G401.6 (cell line): ENCODE data around the gene KCTD7.
A peak's percentile ranks its signal among the peaks of the same experiment; 100 is the strongest.
"Not testable (repeated sequence)": the region's sequence is repeated elsewhere in the genome, so short reads cannot be mapped to it uniquely, and the experiment has no call there.

Experiments
- FAIRE-seq: peaks from 2 replicates; lab custom pipeline; 2012; peaks lifted over from hg19 to GRCh38; lab: Jason Lieb, UNC

KCTD7 gene

DNA sequence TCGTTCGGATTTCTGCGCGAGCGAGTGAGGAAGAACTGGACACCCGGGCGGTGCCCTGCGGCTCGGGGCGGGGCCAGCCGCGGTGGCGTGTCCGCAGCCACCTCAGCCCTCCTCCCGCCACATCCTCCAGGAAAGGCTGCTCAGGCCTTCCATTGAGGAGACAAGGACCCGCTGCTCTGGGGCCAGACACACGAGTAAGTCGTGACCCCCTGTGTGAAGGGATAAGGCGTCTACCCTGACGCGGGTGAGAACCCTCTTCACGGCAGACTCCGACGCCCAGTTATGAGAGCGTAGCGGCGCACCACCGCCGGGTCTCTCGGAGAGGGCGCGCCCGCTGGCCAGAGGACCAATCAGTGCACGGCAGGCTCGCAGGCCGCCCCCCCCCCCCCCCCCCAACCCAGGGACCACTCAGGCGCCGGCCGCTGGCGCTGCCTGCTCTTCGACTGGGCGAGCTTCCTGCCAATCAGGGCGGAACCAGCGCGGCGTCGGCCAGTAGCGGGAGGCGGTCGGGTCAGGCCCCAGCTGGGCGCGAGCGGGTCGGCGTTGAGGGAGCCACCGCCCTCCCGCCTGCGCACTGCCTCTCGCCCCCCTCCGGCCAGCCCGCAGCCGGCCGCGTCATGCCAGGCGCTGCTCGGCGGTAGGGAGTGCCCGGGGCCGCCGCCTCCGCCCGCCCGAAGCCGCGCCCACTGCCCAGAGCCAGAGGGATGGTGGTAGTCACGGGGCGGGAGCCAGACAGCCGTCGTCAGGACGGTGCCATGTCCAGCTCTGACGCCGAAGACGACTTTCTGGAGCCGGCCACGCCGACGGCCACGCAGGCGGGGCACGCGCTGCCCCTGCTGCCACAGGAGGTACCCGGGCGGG is at the start of gene KCTD7:
Gene KCTD7 (plus strand): TSS at position 521 of the 861 bp plus-strand sequence. CDS start 184 bp downstream, at position 705.
- no peak for FAIRE-seq

DNA sequence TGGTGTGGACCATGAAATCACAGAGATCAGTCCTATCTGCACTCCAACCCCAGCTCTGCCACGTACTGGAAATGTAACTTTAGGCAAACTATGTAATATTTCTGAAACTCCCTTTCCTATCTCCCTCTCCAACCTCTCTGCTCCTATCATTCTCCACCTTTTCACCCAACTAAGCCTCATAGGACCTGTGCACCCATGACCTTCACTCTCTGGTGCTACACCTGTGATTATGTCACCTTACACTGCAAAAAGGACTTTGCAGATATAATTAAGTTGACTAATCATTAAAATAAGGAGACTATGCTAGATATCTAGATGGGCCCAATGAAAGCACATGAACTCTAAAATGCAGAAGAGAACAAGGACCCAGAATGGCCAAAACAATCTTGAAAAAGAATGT is 48.3 kb upstream of the KCTD7 start:
- not testable (repeated sequence) for FAIRE-seq

DNA sequence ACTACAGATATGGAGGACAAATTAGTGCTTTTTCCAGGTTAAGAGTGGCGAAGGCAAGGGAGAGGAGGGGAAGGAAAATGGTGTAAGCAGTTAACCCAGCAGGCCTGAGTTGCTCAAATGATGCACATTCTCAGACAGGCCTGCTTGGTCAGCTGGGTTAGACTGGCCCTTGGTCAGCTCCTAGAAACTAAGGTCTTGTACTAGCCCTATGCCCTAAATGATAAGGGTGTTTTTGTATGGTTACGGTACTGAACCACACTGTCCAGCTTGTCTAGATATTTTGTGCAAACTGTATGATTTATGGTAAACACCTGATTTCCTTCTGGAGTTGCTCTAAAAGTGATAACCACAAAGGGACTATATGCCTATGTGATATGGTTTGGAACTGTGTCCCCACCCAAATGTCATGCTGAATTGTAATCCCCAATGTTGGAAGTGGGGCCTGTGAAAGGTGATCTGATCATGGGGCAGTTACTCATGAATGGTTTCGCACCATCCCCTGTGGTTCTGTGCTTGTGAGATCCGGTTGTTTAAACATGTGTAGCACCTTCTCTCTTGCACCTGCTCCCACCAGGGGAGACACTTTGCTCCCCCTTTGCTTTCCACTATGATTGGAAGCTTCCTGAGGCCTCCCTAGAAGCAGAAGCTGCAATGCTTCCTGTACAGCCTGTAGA is 45.7 kb upstream of the KCTD7 start:
- not testable (repeated sequence) for FAIRE-seq

DNA sequence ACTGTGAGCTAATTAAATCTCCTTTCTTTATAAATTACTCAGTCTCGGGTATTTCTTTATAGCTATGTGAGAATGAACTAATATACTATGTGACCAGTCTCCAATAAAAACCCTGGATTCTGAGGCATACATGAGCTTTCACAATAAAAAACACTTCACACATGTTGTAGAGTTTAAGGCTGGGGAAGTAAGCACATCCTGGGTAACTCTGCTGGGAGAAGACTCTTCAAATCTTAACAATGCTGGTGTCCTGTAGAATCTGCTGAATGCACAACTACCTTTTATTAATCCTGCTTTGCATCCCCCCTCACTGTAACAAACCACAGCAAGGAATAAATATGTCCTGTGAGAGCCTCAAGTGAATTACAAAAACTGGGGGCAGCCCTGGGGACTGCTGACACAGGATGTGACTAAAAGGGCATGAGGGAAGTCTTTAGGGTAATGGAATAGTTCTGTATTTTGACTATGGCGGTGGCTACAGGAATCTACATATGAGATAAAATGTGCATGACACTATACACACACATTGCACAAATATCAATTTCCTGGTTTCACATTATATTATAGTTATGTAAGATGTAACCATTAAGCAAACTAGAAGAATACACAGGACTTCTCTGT is 45.1 kb upstream of the KCTD7 start:
- FAIRE-seq, result no peak

DNA sequence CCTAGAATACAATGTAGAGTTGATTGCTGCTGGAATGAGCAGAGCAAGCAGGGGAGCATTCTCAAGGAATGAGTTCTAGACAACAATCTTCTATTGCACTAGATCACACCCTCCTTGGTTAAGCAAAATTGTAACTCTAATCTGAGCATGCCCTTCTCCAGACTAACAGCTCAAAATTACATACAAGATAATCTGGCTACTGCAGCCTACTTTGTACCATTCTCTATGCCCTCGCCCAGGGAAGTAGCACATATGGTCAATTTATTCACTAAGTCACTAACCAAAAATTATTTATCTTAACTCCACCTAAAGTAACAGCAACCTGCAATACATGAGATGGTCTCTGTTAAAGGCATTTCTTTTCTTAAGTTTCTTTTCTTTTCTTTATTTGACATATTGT is 42.5 kb upstream of the KCTD7 start:
- FAIRE-seq, result no peak

DNA sequence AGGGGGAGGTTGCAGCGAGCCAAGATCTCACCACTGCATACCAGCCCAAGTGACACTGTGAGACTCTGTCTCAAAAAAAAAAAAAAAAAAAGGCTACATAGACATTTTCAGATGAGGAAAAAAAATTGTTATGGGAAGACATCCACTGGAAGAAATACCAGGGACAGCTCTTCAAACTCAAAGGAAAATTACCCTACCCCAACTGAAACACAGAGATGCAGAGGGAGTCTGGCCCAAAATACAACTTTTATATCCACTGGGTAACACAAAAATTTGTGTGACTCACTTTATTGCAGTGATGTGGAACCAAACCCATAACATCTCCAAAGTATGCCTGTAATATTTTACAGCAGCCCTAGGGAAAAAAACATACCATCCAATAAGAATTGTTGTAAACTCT is 40.5 kb upstream of the KCTD7 start:
- FAIRE-seq, result not testable (repeated sequence)

DNA sequence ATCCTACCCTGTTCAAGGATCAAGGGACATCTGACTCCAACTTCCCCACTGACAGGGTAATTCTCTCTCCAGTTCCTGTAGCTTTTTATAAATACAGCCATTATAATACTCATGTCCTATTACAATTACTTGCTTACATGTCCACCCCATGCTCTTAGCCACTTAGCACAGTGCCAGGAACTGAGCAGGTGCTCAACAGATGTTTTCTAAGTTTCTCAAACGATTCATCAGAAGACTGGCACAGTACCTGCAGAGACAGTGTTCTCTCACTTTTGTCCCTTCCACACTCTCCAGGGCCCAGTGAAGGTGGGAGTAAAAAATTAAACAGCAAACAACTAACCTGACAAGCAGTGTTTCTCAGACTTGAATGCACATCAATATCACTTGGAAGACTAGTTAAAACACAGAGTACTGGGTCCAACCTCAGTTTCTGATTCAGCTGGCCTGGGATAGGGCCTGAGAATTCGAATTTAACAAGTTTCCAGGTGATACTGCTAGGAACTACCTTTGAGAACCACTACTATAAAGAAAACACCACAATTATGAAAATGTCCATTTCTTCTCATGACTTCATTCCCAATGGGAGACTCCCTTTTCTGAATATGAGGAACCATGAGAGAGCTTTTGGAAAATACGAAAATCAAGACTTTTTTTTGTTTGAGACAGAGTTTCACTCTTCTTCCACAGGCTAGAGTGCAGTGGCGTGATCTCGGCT is 39.7 kb upstream of the KCTD7 start:
- not testable (repeated sequence) for FAIRE-seq

DNA sequence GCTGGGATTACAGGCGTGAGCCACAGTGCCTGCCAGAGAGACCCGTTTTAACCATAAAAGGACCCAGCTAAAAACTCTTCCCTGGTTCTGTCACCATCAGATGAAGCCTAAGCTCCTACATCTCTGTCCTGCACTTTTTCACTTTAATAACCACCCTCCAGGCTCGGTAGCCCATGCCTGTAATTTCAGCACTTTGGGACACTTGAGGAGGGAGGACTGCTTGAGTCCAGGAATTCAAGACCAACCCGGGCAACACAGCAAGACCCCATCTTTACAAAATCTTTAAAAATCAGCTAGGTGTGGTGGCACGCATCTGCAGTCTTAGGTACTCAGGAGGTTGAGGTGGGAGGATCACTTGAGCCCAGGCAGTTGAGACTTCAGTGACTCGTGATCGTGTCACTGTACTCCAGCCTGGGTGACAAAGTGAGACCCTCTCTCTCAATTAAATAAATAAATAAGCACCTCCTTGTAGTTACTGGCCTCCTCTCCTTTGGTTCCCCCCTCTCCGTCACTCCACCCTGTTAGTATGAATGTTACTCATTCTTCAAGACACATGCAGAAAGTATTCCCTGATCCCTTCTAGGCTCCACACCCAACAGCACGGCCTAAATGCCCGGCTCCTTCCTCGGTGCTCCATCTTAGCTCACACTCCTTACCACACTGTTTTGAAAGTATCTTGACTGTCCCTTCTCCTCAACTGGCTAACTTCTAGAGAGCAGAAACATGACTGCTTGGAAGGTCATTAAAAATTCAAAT is 38.2 kb upstream of the KCTD7 start:
- FAIRE-seq, result not testable (repeated sequence)

DNA sequence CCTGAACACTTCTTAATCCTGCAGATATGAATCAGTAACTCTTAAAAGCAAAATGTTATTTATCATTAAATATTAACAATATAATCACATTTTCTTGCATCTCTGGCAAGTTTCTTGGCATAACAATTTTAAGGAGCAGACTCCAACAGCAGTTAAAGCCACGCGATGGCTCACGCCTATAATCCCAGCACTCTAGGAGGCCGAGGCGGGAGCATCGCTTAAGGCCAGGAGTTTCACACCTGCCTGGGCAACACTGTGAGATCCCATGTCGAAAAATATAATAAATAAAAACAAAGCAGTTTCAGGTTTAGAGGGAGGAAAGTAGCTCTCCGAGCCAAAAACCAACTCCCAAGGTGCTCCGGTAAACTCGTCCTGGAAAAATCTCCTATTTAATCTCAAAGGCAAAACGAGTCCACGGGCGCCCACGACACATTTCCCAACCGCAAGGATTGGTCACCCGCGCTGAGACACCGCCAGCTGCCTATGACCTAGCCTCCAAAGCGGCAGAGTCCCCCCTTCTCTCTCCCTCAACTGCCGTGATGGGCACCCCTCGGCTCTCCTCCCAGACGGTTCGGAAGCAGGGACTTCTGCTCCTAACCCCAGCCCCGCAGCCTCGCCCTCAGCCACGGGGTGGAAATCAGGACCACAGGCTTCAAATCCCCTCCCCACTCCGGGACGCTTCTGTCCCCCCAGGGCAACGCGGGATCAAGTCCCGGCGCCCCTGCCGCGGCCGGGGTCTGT is 37.5 kb upstream of the KCTD7 start:
- FAIRE-seq, result not testable (repeated sequence)

DNA sequence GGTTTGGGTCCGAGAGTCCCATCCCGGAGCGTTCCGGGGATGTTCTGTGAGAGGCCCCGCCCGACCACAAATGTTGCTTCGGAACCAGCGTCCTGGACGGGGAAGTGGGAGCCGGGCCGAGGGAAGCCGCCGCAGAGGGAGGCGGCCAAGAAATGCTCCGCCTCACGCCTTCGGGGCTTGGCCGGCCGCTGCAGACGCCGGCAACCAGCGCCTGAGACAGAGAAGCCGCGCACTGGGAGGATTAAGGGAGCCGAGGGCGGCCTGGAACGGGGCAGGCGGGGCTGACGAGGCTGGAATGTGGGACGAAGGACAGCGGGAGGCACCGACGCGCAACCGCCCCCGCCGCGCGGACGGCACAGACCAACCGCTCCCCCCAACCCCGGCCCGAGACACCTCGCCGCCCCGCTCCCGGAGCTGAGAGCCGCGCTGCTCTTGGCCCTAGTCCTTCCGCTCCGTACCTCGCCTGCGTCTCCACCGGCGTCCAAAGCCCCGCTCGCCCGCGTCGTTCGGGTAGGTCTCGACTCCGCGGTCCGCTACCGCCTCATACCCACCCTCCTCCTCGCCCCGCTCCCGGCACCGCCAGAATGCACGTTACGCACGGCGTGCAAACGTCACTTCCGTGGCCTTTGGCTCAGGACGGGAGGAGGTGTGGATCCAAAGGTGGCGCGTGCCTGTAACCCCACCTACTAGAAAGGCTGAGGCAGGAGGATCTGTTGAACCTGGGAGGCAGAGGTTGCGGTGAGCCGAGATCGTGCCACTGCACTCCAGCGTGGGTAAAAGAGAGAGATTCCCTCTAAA is 36.7 kb upstream of the KCTD7 start:
- FAIRE-seq, result peak; percentile 46

DNA sequence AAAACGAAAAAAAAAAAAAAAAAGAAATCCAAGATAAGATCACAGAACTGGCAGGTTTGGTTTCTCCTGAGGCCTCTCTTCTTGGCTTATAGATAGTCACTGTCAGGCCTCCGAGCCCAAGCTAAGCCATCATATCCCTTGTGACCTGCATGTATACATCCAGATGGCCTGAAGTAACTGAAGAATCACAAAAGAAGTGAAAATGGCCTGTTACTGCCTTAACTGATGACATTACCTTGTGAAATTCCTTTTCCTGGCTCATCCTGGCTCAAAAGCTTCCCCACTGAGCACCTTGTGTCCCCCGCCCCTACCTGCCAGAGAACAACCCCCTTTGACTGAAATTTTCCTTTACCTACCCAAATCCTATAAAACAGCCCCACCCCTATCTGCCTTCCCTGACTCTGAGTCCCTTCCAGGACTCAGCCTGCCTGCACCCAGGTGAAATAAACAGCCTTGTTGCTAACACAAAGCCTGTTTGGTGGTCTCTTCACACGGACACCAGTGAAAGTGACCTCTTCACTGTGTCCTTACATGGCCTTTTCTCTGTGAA is 36.0 kb upstream of the KCTD7 start:
- FAIRE-seq, result not testable (repeated sequence)

DNA sequence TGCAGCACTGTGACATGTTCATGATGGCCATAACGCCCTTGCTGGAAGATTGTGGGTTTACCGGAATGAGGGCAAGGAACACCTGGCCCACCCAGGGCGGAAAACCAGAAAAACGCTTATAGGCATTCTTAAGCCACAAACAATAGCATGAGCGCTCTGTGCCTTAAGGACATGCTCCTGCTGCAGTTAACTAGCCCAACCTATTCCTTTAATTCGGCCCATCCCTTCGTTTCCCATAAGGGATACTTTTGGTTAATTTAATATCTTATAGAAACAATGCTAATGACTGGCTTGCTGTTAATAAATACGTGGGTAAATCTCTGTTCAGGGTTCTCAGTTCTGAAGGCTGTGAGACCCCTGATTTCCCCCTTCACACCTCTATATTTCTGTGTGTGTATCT is 34.6 kb upstream of the KCTD7 start:
- not testable (repeated sequence) for FAIRE-seq

DNA sequence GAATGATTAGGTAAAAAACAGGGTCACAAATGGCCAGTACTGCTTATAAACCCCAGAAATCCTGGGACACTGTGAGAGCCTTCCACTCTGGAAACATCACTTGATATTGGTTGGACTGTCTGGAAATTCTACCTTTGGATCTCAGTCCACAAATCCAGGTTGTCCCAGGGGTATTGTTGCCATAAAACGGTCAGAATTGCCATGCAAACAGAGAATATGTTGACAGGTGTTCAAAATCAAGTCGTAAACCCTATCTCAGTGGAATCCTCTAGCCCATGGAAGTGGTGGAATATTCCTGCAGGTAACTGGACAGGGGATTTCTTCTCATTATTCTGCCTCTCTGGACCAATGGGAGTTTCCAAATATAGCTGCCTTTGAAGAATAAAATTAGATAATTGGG is 31.2 kb upstream of the KCTD7 start:
- no peak for FAIRE-seq

DNA sequence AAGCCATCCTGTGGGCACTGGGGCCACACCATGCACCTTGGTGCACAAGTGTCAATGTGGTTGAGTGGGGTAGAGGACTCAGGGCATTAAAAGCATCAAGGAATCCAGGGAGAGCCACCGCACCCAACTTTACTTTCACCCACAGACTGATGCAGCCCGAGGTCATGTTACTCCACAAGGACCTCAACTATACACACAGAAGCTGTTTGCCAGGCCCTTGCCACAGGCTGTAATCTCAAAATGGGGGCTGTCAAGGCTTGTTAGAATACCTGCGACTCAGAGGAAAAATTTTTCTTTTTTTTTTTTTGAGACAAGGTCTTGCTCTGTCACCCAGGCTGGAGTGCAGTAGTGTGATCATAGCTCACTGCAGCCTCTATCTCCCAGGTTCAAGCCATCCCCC is 26.5 kb upstream of the KCTD7 start:
- FAIRE-seq, result no peak

DNA sequence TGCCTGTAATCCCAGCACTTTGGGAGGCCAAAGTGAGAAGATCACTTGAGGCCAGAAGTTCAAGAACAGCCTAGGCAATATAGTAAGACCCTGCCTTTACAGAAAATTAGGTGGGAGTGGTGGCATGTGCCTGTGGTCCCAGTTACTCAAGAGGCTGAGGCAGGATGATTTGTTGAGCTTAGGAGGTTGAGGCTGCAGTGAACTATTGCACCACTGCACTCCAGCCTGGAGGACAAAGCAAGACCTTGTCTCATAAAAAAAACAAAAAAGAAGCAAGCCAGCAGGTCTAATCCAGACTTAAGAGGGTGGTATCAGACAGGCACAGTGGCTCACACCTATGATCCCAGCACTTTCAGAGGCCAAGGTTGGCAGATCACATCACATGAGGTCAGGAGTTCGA is 24.5 kb upstream of the KCTD7 start:
- no peak for FAIRE-seq

DNA sequence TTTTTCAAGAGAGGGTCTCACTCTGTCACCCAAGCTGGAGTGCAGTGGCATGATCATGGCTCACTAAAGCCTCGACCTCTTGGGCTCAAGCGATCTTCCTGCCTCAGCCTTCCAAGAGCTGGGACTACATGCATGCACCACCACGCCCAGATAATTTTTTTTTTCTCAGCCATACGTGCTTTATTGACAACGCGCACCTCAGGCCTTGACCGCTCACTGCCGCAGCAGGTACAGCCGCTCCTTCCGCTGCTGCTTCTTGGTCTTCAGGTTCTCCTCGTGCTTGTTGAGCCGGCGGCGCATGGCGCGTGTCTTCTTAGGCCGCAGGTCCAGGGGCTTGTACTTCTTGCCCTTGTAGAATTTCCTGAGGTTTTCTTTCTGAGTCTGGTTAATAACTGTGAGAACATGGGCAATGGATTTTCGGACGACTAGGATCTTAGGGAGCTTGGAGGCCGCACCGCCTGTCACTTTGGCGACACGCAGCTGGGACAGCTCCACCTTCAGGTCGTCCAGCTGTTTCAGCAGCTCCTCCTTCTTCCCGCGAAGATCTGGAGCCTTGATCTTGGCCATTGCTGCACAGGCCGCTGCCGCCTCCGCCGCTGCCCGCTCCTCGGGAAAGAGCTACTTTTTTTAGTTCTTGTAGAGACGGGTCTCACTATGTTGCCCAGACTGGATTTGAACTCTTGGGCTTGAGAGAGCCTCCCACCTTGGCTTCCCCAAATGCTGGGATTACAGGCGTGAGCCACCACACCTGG is 22.0 kb upstream of the KCTD7 start:
- FAIRE-seq, result not testable (repeated sequence)

DNA sequence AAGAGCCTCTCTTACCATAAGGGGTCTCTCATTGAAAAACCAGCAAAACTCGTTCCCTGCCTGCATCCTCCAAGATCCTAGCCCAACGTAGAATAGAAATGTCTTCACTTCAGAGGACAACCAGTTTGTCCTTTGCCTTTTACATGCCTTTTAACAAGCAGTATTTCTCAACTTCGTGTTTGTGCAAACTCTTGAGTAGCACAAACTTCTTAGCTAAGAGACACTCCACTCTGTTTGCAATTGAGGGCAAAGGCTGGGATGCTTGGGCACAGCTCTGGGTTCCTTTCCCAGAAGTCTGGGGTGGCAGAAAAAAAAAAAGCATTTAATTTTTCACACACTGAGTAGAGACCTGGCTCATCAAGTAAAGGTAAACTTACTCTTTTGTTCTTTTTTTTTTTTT is 19.5 kb upstream of the KCTD7 start:
- no peak for FAIRE-seq

DNA sequence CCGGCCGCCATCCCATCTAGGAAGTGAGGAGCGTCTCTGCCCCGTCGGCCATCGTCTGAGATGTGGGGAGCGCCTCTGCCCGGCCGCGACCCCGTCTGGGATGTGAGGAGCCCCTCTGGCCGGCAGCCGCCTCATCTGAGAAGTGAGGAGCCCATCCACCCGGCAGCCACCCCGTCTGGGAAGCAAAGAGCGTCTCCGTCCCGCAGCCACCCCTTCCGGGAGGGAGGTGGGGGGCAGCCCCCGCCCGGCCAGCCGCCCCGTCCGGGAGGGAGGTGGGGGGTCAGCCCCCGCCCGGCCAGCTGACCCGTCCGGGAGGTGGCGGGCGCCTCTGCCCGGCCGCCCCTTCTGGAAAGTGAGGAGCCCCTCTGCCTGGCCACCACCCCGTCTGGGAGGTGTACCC is 14.1 kb upstream of the KCTD7 start:
- FAIRE-seq, result not testable (repeated sequence)

DNA sequence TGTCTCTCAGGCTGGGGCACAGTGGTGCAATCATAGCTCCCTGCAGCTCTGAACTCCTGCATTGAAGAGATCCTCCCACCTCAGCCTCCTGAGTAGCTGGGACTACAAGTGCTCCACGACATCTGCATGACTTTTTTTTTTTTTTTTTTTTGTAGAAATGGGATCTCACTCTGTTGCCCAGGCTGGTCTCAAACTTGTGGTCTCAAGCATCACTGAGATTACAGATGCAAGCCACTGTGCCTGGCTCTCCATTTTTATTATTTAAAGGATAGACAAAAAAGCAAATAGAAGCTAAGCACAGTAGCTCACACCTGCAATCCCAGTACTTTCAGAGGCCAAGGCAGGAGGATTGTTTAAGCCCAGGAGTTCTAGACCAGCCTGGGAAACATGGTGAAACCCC is 13.0 kb upstream of the KCTD7 start:
- FAIRE-seq, result no peak
